ENCODE results near the gene ANKFY1. TPM values are rescaled to one million over a fixed set of nuclear protein-coding genes. Genes with fewer than 3 reads are reported as not detected.
A peak's percentile ranks its signal among the peaks of the same experiment; 100 is the strongest.

The ANKFY1 gene
- polyA plus RNA-seq, 1 experiment, result 38.8 TPM

DNA sequence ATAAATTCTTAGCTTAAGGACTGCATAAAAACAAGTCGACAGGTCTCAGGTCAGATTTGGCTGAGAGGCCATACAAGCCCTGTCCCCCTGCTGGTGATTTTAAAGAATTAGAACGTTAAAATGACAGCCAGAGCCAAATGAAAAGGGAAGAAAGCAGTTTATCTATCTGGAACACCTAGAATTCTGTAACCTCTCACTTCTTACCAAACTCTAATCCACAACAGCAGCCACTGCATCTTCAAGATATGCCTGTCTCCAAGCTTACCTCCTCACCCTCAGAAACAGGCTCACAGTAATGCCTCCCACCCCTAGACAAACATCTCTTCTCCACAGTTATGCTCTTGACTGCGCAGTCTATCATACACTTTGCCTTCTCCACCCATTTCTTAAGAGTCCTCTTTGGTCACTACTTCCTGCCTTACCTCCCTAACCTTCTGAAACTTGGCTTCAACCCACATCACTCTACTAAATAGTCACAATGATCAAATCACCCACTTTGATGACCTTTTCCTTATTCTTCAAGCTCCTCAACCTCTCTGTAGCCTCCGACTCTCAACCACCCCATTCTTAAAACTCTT, 14.2 kb downstream of the ANKFY1 start:
- CTCF ChIA-PET, result interaction anchor here (0.6 to 4.6 kb wide), 19 partner anchors 9 to 156 kb away, joined by 3 to 35 read pairs (median 4); no protein-coding TSS in a partner anchor
- POLR2A ChIA-PET, result interaction anchor here (0.5 kb wide), 1 partner anchor 9 kb away, joined by 3 read pairs; no protein-coding TSS in a partner anchor
- DNase-seq (ENCODE audit: low read depth, low spot score), result no peak
- H3K9me3 ChIP-seq (ENCODE audit: control insufficient read depth, insufficient read depth, low read length), result no peaks in the 10 kb centered on the region
- H3K27ac ChIP-seq (ENCODE audit: low read depth, low read length), result no peak overlapping the region
- H3K4me3 ChIP-seq (ENCODE audit: low read depth, low read length), result no peak overlapping the region
- H3K27me3 ChIP-seq (ENCODE audit: control insufficient read depth, insufficient read depth, low read length), result no peaks in the 10 kb centered on the region
- TF ChIP-seq, protein P1, sequence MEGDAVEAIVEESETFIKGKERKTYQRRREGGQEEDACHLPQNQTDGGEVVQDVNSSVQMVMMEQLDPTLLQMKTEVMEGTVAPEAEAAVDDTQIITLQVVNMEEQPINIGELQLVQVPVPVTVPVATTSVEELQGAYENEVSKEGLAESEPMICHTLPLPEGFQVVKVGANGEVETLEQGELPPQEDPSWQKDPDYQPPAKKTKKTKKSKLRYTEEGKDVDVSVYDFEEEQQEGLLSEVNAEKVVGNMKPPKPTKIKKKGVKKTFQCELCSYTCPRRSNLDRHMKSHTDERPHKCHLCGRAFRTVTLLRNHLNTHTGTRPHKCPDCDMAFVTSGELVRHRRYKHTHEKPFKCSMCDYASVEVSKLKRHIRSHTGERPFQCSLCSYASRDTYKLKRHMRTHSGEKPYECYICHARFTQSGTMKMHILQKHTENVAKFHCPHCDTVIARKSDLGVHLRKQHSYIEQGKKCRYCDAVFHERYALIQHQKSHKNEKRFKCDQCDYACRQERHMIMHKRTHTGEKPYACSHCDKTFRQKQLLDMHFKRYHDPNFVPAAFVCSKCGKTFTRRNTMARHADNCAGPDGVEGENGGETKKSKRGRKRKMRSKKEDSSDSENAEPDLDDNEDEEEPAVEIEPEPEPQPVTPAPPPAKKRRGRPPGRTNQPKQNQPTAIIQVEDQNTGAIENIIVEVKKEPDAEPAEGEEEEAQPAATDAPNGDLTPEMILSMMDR (IDR thresholded peaks at IDR 0.05; ENCODE audit: low read depth, low read length), result peak; percentile 63

DNA sequence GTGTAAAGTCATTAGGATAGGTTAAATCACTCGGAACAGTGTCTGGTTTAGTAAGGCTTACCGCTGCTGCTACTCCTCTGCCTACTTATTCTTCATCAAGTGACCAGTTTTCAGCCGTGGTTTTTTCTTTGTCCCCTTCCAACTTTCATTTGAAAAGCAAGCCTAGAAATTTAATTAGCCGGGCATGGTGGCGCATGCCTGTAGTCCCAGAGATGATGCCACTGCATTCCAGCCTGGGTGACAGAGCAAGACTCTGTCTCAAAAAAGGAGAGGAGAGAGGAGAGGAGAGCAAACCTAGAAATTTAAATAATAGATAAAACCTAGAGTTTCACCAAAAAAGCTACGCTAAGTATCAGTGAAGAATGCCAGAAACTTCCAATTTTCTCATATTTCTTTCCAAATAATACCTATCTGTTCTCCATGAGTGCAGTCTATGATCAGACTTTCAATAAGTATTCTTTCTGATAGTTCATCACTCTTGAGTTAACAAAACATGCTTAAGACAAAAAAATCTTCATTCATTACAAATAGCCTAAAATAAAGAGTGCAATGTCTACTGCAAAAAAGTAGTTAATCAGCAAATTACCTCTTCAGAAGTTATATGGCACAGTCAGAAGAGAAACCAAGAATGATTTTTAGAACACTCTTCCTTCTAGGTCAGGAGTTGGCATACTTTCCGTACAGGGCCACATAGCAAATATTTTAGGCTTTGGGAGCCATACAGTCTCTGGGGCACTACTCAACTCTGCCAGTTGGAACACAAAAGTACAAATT, 15.1 kb downstream of the ANKFY1 start:
- no peaks in the 10 kb centered on the region for H3K9me3 ChIP-seq (ENCODE audit: control insufficient read depth, insufficient read depth, low read length)
- H3K27me3 ChIP-seq (ENCODE audit: control insufficient read depth, insufficient read depth, low read length), result no peaks in the 10 kb centered on the region
- ChIA-PET CTCF (interaction anchor here (0.7 to 4.6 kb wide), 17 partner anchors 8 to 157 kb away, joined by 3 to 35 read pairs (median 5); no protein-coding TSS in a partner anchor), POLR2A (no interaction called here)
- no peak overlapping the region for H3K27ac ChIP-seq (ENCODE audit: low read depth, low read length)
- no peak for DNase-seq (ENCODE audit: low read depth, low spot score)
- TF ChIP-seq, protein P1 (IDR thresholded peaks at IDR 0.05; ENCODE audit: low read depth, low read length), result no peak
- no peak overlapping the region for H3K4me3 ChIP-seq (ENCODE audit: low read depth, low read length)

DNA sequence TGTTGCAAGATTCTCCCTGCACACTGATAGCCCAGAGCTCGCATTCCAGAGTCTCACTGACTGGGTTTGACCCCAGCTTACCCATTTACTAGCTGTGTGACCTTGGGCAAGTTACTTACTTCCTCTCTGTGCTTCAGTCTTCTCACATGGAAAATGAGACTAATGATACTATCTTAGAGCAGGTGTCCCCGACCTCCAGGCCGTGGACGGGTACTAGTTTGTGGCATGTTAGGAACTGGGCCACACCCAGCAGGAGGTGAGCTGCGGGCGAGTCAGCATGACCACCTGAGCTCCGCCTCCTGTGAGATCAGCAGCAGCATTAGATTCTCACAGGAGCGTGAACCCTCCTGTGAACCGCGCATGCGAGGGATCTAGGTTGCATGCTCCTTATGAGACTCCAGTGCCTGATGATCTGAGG, 15.8 kb downstream of the ANKFY1 start:
- POLR2A ChIA-PET, result interaction anchor here (0.9 kb wide), 1 partner anchor 18 kb away, joined by 5 read pairs; no protein-coding TSS in a partner anchor
- Histone ChIP-seq H3K9me3 (ENCODE audit: control insufficient read depth, insufficient read depth, low read length) (no peaks in the 10 kb centered on the region), H3K27me3 (ENCODE audit: control insufficient read depth, insufficient read depth, low read length) (no peaks in the 10 kb centered on the region), H3K4me3 (ENCODE audit: low read depth, low read length) (no peak overlapping the region), H3K27ac (ENCODE audit: low read depth, low read length) (no peak overlapping the region)
- TF ChIP-seq, protein P1 (IDR thresholded peaks at IDR 0.05; ENCODE audit: low read depth, low read length), result no peak
- CTCF ChIA-PET, result interaction anchor here (1.8 to 1.9 kb wide), 2 partner anchors 32 to 48 kb away, joined by 5 to 11 read pairs; no protein-coding TSS in a partner anchor
- no peak for DNase-seq (ENCODE audit: low read depth, low spot score)

DNA sequence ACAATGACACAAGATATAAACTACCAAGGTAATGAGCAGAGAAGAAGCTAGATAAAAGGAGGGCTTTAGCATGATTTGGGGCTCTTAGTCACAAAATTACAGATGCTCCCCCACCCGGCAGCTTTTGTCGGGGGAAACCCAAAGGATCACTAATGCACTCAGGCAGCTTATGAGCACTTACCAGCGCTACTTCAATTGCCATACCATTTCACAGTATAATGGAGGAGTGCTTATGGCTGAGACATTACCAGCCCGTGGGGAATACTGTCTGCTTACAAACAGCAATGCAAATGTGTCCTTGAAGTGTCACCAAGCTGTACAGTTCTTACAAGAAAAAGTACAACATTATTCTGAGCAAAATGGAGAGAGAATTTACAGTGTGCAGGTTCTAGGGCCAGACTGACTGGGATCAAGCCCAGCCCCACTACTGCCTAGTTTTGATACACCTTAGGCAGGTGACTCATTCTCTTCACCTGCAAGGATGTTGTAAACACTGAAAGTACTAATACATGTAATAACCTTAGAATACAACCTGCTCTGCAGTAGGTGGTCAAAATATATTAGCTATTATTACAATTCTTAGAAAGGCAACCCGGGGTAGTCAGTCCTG, 16.3 kb downstream of the ANKFY1 start:
- CTCF ChIA-PET, result interaction anchor here (1.3 to 1.9 kb wide), 3 partner anchors 31 to 173 kb away, joined by 3 to 11 read pairs (median 5); no protein-coding TSS in a partner anchor
- DNase-seq (ENCODE audit: low read depth, low spot score), result no peak
- no peak overlapping the region for H3K27ac ChIP-seq (ENCODE audit: low read depth, low read length)
- no peaks in the 10 kb centered on the region for H3K9me3 ChIP-seq (ENCODE audit: control insufficient read depth, insufficient read depth, low read length)
- no peaks in the 10 kb centered on the region for H3K27me3 ChIP-seq (ENCODE audit: control insufficient read depth, insufficient read depth, low read length)
- H3K4me3 ChIP-seq (ENCODE audit: low read depth, low read length), result no peak overlapping the region
- POLR2A ChIA-PET, result interaction anchor here (0.9 kb wide), 1 partner anchor 18 kb away, joined by 5 read pairs; no protein-coding TSS in a partner anchor
- TF ChIP-seq, protein P1 (IDR thresholded peaks at IDR 0.05; ENCODE audit: low read depth, low read length), result no peak
